Thyroid gland (tissue), 4 donors: ENCODE measurements around the gene TRMT2A.

Experiments
- CTCF ChIP-seq, 6 experiments: fragments of 200-600 bp in 3 of 6; fragments of 450-650 bp in 3 of 6; sonication (generic) in 3 of 6; IDR thresholded peaks; one replicate each; pipeline ENCODE4 v1.5.1; 2016 to 2019; ENCODE audit warnings: antibody characterized with exemption in 6 of 6, mild to moderate bottlenecking in 2 of 6, inconsistent platforms in 1 of 6, moderate library complexity in 1 of 6
- POLR2A ChIP-seq, 2 donors: fragments of 450-650 bp; IDR thresholded peaks; one replicate each; pipeline ENCODE4 v1.6.1; 2017; ENCODE audit warnings: antibody characterized with exemption in 2 of 2, mild to moderate bottlenecking in 2 of 2, moderate library complexity in 1 of 2

DNA sequence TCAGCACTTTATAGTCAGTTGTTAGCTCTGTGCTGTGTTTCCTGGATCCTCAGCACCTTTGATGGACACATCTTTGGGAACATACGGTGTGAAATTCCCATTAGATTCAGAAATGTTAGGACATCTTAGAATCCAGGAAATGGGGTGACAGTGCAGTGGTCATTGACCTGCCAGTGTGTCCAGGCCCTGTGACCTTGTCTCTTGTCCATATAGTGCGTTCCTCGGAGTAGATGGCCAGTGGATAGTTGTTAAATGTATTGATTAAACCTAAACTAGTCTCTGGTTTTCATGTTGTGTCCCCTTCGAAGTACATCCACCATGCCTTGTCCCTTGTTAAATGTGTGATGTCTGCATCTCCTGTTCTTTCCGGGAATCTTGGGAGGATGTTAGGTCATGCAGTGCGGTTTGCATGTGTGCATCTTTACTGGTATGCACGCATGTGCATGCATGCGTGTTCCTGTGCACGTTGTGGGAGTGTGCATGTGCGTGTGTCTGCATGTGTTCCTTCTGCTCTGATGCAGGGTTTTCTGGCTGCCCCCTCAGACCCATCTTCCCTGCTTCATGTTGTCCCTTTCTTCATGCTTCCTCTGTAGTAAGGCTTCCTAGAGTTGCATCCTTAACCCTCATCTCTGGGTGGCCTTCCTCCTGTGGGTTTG lies 33.0 kb downstream of the TRMT2A start:
- TF ChIP-seq POLR2A (IDR thresholded peaks at IDR 0.05) (no peak), CTCF (IDR thresholded peaks at IDR 0.05) (no peak)
